ENCODE data around the gene MVK. TPM values are rescaled to one million over a fixed set of nuclear protein-coding genes. Genes with fewer than 3 reads are reported as not detected.

MVK gene
- total RNA-seq, 1 donor from 2014 or later, result 21.0 TPM

GRCh38 chr12:109563291-109564284 is 10.0 kb upstream of the MVK start:
- DNase-seq (ENCODE audit: extremely low read depth, low read depth, low spot score), result no peak

GRCh38 chr12:109566424-109566823 is 7.2 kb upstream of the MVK start:
- no peak for DNase-seq (ENCODE audit: extremely low read depth, low read depth, low spot score)

- DNase-seq (ENCODE audit: extremely low read depth, low read depth, low spot score), result no peak
These were observed 6.3 kb upstream of the MVK start for GRCh38 chr12:109567296-109567695.

DNA sequence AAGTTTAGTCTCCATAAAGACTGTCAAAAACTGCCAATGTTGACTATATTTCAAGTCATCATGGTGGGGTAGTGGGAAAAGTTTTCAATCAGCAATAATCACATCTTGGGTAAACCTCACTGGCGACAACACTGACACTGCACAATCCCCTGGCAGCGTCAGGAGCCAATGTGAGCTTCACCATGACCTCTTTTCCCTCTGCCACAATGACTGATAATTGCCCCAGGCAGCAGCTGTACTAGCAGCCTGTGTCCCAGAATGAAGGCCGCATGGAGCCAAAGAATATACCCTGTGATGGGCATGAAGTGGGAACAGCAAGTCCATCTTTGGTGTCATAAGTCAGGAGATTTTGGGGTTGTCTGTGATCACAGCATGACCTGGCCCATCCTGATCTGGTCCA is 5.6 kb upstream of the MVK start:
- DNase-seq (ENCODE audit: extremely low read depth, low read depth, low spot score), result no peak

- no peak for DNase-seq (ENCODE audit: extremely low read depth, low read depth, low spot score)
These were observed 5.1 kb upstream of the MVK start for GRCh38 chr12:109568486-109568885.

DNA sequence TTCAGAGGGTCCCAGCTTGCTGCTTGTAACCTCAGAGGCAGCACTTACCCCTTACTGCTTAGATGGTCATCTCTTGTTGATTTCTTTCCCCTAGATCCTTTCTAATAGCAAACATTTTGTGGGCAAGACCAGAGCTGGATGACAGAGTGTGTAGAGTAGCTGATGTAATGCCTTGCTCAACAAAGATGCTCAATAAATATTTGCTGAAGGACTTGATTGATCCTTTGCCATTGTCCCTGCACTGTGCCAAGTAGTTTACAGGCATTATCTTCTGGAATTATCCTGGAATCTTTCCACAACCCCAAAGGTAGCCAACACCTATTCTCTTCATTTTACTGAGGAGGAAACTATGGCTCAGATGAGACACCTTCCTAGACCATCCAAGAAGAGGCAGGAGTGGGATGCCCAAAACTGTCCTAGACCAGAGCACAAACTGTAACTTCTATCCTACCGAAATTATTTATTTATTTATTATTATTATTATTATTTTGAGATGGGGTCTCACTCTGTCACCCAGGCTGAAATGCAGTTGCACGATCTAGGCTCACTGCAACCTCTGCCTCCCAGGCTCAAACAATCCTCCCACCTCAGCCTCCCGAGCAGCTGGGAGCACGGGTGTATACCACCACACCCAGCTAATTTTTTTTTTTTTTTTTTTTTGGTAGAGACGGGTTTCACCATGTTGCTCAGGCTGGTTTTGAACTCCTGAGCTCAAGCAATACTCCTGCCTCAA is 1.7 kb upstream of the MVK start:
- DNase-seq (ENCODE audit: extremely low read depth, low read depth, low spot score), result no peak

- DNase-seq (ENCODE audit: extremely low read depth, low read depth, low spot score), result no peak
These were observed 1.1 kb upstream of the MVK start for GRCh38 chr12:109572506-109572845.

- DNase-seq (ENCODE audit: extremely low read depth, low read depth, low spot score), result no peak
These were observed 285 bp downstream of the MVK start for GRCh38 chr12:109573914-109574244.

GRCh38 chr12:109575683-109576082 is 2.1 kb downstream of the MVK start:
- no peak for DNase-seq (ENCODE audit: extremely low read depth, low read depth, low spot score)

- no peak for DNase-seq (ENCODE audit: extremely low read depth, low read depth, low spot score)
These were observed 3.7 kb downstream of the MVK start for GRCh38 chr12:109577311-109577710.

DNA sequence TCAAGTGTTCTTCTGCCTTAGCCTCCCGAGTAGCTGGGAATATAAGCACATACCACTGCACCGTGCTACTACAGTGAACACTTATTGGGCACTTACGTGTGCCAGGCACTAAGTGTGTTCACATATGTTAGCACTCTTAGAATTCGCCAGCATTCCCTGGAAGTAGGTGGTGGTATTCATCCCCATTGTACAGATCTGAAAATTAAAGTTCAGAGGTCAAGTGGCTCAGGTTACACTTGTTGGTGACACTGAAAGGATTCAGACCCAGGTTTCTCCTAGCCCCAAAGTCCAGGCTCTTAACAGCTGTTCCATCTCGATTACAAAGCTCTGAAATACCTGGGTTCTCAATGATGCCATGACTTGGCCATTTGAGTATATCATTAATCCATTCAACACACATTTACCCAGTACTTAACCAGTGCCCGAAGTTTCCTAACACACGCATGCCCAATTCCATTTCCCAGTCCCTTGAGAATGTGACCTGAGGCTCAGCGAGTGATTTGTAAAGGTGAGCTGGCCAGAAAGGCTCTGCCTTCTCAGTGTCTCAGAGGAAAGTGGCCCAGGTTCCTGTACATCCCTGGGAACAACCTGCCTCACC is 4.8 kb downstream of the MVK start:
- DNase-seq (ENCODE audit: extremely low read depth, low read depth, low spot score), result no peak

- DNase-seq (ENCODE audit: extremely low read depth, low read depth, low spot score), result no peak
These were observed 6.0 kb downstream of the MVK start for GRCh38 chr12:109579639-109580038.

DNA sequence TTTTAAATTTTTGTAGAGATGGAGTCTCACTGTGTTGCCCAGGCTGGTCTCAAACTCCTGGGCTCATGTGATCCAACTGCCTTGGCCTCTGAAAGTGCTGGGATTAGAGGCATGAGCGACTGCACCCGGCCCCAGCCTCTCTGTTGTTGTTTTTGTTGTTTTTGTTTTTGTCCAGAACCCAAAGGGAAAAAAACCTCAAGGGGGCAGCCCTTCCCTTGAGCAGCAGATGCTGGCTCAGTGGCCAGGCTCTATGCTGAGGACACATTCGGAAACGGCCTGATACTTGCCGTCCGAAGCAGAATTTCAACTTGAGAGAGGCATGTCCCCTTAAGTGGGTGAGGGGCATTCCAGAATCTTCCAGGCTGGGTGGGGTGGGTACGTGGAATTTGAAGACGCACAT is 6.7 kb downstream of the MVK start:
- DNase-seq (ENCODE audit: extremely low read depth, low read depth, low spot score), result no peak

DNA sequence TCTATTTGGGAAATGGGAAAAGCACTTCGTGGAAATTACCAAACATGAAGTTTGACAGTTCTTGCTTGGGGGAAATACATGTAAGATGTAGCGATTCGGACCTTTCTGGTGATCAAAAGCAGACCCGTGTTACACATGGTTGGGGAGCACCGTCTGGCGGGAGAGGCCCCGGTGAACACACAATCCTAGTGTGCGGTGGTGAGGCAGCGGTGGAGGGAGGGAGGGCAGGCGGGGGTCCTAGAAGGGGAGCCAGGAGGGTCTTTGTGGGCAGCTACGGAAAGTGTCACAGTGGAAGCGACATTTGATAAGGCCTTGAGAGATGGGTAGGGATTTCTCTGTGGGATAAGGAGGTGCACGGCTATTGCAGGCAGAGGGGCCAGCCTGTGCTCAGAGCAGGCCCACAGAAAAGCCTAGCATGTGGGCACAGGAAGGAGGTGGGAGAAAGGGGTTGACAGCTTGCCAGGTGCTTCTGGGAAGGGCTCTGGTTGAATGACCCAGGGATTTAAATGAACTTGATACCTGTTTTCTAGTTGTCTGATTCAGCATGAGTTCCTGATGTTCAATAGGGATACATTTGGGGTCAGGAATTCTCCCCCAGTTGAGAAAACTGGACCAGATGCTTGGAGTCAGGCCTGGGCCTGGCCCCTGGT is 7.2 kb downstream of the MVK start:
- no peak for DNase-seq (ENCODE audit: extremely low read depth, low read depth, low spot score)

GRCh38 chr12:109581334-109581691 is 7.7 kb downstream of the MVK start:
- DNase-seq (ENCODE audit: extremely low read depth, low read depth, low spot score), result no peak

DNA sequence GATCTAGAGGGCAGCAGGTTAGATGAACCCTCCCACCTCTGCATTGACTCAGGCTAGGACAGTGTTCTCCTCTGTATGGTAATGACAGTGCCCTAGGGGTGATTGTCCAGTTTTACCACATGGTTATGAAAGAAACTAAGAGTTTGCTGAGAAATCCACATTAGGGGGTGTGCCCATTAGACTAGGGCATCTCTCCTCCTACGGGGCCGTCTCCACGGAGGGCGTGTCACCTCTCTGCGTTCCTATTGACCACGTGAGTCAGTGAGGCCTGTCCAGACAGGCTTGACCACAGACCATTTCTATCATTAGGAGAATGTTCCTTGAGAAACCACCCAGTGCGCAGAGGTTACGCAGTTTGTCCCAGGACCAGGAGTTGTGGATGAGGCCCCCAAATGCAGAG is 8.3 kb downstream of the MVK start:
- DNase-seq (ENCODE audit: extremely low read depth, low read depth, low spot score), result no peak

DNA sequence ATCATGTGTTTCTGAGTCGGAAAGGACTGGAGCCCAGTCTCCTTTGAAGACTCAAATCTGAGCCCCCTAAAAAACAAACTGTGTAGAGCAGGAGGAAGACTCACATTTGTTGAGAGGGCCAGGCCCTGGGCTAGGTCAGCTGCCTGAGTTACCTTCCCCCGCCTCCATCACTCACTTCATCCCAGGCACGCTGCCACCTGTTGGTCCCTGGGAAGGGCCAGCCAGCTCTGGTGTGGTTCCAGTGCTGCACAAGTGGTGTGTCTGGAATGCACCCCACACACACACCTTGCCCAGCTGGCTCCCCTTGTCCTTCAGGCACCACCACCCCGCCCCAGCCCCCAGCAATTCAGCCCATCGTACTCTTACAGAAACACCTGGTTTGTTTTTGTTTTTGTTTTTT is 9.0 kb downstream of the MVK start:
- no peak for DNase-seq (ENCODE audit: extremely low read depth, low read depth, low spot score)

GRCh38 chr12:109583733-109584132 is 10.1 kb downstream of the MVK start:
- DNase-seq (ENCODE audit: extremely low read depth, low read depth, low spot score), result no peak

DNA sequence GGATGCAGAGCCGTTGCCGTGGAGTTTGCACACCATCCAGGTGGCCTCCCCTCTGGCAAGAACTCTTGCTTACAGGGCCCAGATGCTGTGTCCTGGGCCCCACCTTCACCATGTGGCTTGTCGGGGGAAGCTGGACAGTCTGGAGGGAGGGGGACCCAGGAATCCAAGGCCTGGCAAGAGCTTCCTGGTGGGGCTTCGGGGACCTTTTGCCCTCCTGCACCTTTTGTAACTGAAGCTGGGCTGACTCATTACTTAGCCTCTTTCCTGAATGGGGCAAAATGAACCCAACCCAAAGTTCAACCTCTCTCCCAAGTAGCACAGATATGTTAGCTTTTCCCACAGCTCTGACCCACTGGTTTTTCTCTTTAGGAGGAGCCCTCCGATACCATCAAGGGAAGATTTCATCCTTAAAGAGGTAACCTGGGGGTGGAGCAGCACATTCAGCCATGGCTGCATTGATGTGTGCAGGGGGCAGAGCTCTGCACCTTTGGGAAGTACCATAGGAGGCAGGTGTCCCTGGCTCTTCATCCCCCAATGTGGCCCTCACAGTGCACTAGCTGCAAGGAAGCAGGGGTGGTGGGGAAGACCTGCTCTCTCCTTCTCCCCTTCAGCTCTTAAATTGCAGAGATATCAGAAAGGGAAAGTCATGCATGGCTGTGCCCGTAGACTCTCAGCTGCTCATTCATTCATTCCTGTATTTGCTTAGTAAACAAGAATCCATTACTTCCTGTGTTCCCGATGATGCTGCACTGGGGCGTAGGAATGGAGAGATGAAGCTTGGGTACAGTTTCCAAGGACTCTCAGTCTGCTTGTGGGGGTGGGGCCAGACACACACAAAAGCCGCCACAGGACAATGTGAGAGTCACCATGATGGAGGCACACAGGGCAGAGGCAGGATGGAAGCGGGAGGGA is 13.0 kb downstream of the MVK start:
- DNase-seq (ENCODE audit: extremely low read depth, low read depth, low spot score), result no peak

DNA sequence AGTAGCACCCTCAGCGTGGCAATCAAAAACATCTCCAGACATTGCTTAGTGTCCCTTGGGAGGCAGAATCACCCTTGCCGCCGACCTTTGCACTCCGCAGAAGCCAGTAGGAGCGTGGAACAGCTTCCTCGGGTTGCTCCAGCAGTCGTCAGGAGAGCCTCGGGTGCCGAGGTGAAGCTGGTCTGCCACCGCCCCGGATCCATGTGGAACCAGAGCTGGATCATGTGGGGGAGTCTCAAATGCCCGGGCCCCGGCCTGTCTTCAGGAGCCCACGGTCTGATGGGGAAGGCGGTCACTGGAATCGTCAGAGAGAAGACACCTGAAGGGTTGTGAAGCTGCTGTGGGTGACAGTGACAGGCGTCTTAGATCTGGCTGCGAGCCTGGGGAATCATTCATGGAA is 14.3 kb downstream of the MVK start:
- DNase-seq (ENCODE audit: extremely low read depth, low read depth, low spot score), result no peak

Data from glomerular endothelial cell (primary cell).